D341Med (cell line): Measurements from ENCODE around the gene SMARCE1.

Experiments
- DNase-seq: peaks from one replicate; pipeline ENCODE4 v3.0.0; 2012; ENCODE audit warnings: low spot score

Gene SMARCE1

DNA sequence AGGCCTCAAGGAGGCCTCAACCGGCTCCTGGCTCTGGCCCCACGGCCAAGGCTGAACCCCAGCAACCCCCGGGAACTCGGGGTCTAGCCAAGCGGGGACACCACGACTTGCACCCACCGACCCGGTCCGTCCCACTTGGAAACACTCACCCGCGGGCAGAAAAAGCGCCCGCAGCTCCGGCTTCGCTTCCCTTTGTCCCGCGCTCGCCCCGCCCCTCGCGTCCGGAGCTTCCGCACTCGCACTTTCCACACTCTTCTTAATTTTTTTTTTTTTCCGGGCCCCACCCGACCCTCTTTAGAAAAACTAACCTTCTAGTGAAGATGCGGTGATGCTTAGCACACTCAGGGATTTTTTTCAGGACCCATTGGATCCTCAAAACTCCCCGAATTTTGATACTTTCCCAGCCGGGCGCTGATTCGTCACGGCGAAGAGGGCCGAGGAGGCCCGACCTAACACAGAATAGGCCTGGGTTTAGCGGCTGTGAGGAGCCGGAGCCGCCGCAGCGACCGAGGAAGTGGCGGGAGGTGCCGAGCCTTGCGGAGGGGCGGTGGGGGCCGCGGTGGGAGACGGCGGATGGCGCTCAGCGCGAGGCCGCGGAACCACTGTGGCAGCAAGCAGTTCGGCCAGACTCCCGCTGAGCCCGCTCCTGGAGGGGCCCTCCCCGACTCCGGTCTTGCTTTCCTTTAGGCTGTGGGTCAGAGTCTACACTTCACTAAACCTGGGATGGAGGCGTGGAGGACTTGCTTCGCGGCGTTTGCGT, at the start of gene SMARCE1:
Gene SMARCE1, minus strand, starts transcription at position 195 of the 760 bp plus-strand sequence. CDS start 2,016 bp downstream, outside the sequence.
- peak; percentile 91 for DNase-seq

DNA sequence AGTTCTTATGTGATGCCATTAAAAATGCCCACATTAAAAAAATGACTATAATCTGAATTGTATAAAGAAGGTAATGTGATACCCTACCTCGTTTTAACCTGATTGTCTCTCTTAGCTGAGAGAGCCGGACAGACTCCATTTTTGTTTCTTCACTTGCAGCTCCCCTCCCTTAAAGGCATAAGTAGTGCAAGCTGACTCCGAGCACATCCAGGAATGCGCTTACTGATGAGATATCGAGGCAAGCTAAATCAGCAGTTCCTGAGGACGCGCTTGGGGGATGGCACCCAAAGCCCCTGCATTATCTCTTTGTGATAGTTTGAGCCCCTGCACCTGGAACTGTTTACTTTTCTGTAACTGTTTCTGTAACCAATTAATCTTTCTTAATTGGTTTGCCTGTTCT, 49.7 kb upstream of the SMARCE1 start:
- no peak for DNase-seq

DNA sequence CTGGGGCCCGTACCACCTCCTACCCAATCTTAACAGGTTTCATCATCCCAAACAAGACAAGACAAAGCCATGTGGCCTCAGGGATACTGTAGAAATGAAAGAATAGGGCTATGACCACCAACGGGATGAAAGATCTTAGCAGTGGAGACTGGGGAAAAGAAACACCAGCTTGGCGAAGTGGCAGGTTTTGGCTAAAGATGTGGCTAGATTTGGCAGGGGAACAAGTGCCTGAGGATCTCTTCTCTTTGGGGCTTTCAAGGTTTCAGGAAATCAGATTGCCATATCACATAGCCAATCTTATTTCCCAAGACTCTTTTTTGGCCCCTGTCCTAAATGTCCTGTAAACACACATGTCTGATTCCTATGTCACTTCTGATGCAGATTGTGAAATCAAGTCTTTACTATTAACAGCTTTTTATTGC, 49.0 kb upstream of the SMARCE1 start:
- no peak for DNase-seq

DNA sequence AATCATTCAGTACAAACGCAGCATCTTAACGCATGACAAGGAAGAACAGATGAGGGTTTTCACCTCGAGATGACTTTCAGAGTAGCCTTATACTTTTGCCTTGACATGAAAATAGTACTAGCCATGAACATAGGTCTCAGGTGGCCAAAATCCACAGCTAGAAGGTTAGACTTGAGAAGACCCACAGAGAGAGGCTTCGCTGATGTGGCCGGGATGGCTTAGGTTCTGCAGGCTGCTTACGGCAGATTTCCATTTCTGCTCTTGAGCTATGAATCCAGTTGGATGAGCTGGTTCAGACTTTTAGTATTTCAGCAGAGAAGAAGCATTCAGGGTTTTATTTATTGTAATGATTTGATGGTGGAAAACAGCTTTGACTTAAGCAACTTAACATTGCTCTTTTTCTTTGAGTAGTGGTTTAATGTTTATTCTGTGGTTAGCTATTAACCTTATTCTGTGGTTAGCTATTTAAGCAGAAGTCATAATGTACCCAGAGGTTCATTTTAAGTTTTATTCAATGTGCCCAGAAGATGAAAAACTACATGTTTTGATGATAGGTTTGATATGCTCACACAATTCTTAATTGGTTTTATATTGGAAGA, 48.4 kb upstream of the SMARCE1 start:
- no peak for DNase-seq

DNA sequence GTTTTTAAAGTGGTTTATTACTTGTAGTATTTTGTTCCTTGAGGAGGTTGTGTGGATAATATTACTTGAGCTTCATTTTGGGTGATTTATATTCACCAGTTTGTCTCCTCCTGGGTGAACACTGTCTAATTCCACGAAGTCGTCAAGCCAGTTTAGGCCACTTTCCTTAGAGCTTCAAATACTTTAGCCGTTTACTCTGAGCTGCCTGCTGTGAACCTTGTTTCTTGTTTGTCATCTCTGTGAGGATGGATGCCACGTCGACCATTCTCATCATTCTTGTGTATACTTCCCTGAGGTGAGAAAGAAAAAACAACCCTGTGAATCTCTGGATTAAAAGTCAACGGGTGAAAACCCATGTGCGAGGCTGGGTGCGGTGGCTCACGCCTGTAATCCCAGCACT, 47.0 kb upstream of the SMARCE1 start:
- no peak for DNase-seq

DNA sequence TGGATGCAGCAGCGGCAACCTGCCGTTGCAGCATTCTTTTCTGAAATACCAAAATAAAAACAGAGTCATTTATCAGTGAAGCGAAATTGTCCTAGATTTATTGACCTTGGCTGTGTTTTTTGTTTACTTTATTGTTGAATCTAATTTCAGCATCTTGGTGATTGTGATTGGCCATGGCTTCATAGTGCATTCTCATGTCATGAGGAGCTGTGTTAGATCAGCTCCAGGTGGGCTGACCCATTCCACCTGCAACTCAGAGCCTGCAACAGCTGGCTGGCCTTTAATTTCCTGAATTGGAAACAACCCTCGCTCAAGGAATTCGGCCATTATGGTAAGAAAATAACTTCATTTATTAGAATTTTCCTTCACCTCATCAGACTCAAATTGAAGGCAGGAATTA, 39.5 kb upstream of the SMARCE1 start:
- no peak for DNase-seq

DNA sequence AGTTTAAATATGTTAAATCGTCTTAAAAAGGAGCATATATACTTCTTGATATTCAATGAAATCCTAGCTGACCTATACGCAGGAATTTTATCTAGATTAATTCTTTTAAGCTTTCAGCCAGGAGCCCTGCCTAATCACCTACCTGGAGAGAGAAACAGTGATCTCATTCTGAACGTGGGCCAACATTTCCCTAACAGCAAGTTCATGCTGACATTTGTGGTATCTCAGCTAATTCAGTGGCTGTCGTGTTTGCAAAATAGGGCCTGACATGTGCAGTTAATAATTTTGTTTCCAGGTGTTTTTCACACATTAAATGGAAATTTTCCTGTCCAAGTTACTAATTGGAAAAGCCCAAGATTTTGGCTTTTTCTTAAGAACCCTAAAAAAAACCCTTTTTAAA, 38.6 kb upstream of the SMARCE1 start:
- no peak for DNase-seq

DNA sequence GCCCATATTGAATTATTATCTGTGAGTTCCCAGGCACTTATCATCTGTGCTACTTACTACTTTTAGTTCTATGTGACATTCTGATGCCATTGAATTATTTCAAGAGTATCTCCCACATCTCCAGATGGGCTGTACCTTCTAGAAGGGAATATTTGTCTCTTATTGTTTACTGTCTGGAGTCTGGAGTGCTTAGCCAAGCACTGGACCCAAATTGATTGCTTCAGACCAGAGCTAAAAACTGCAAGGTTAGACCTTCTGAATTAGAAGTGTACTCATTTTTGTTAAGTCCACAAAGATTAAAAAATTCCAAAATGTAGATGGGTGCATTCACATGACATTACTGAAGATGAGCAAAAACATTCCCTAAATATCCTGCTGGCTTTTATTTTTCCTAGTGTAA, 33.4 kb upstream of the SMARCE1 start:
- DNase-seq, result no peak

DNA sequence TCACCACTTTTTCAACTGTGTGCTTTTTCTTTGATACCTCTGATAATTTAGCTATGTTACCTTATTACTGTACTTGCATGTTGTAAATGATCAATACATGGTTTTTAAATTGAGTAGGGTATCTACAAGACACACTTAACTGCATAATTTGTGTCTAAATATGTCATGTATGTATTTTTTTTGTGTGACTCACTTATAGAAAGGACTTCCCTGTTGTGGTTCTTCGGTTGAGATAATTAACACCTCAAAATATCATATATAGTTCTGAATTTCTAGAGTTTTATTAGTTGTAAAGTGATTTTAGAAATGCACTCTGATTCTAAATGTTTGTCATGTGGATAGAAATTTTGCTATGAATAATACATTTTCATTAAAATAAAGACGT, 31.9 kb upstream of the SMARCE1 start:
- DNase-seq, result no peak

DNA sequence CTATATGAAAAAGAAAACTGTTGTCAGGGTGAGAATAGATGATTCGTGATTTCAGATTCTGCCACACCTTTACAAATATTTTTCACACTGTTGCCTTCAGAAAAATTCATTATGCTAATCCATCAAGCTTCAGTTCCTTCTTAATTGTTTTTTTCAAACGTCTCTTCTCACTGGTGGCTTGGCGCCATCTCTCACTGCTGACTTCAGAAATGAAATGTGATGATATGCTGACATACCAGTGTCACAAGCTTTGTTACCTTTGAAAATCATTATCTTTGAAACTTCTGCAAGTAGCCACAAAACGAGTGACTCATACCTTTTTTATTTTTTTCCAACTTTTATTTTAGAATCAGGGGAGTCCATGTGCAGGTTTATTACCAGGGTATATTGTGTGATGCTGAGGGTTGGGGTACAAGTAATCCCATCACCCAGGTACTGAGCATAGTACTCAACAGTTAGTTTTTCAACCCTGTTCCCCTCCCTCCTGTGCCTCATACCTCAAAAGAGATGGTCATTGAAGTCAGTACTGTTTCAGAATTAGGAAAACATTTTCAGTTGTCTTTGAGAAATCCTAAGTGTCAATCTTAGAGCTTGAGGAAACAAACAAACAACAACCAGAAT, 31.4 kb upstream of the SMARCE1 start:
- DNase-seq, result no peak

DNA sequence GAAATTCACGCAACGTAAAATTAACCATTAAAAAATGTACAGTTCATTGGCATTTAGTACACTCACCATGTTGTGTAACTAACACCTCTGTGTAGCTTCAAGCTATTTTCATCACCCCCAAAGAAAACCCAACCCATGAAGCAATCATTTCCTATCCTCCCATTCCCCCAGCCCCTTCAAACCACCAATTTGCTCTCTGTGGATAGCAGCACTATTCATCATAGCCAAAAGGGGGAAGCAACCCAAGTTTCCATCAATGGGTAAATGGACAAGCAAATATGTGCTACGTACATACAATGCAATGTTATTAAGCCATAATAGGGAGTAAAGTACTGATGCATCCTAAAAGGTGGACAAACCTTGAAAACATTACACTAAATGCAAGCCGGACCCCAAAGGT, 28.3 kb upstream of the SMARCE1 start:
- no peak for DNase-seq

DNA sequence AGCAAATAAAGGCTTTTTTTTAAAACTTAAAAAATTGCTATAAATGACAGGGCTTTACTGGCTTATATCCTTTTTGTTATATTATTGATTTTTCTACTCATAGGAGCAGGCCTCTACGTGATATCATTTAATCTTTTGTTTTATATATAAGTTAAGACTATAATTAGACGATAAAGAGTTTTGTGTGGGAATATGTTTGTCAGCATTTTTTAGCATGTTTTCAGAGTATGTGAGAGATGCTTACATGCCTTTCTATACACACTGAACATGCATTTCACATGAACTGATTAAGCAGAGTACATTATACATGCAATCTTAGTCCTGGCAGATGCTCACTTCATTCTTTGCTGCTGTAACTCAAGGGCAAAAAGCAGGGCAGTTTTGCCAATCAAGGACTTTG, 25.0 kb upstream of the SMARCE1 start:
- no peak for DNase-seq

DNA sequence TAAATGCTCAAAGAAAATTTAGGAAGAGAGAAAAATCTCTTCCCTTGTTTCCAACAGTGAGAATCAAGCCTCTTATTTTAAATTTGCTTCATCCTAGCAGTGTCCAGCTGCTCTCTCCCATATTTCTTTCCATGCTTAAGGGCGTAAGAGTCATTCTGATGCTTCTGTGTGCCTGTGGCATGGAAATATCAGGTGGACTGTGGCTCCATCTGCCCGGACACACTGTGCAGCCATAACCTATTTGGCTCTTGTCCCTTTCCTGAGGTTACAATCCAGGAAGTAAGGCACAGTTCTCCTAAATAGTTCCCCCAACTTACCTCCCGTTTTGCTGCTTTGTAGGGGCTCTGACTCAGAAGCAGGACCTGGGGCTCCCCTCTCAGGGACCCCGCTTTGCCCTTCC, 23.7 kb upstream of the SMARCE1 start:
- no peak for DNase-seq

DNA sequence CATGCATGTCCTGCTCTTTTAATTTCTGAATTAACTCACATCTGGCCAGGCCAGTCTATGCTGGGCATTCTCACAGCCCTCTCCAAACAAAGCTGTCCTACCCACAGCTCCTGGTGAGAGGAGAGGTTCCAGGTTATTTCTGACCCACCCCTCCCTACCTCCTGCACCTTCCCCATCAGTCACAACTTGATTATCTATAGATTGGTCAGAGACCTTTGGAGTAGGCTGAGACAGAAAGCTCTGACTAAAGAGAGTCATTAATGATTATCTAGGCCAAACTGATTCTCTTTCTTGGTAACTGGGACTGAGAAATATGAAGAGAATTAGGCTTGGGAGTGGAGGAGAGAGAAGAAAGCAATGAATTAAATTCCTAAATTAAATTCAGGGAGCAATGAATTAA, 18.7 kb upstream of the SMARCE1 start:
- DNase-seq, result no peak

DNA sequence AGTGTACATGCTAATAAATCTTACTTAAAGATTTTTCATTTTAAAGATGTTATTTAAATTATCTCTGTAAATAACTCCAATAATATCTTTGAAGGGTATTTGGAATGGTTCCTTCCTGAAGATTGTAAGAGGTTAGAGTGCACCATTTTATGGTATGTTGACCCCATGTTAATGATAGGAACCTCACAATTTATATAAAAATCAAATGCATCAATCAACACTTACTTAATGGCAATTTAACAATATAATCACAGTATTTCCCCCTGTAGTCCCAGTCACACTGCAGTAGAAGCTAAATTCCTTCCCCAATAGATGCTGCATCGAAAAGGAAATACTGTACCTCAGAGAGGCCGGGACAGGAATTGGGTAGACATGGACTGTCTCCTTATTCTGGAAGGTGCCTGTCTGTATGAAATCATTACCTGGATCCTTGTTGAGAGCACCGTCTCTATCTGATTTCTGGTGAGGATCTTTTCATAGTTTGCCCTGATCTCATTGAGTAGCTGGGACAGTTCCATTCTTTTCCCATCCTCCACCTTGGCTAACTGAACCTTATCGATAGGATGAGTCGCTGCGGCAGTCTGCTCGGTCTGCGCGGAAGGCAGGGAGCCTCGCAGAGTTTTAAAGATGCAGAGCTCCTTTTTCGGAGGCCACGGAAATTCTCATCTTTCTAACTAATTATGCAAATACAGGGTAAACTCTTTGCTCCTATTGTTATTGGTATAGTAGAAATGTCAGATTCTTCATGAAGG, 17.1 kb upstream of the SMARCE1 start, which contains the start of gene KRT222:
Gene KRT222, minus strand, starts transcription at position 596 of the 752 bp plus-strand sequence. Its CDS starts 78 bp downstream, at position 518.
- DNase-seq, result no peak

DNA sequence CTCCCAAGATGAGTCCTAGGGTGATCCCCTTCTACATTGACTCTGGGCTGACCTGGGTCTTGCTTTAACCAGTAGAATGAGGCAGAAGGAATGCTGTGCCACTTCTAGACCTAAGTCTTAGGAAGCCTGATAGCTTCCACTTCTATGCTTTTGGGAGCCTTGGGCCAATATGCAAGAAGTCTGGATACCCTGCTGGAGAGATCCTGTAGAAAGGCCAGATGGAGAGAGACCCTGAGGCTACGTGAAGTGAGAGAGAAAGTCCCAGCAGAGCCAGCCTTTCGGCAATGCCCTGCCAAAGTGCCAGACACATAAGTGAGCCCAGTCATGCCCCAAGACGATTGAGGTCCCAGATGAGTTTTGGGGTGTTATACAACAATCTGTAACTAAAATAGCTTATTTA, 15.6 kb upstream of the SMARCE1 start:
- DNase-seq, result no peak

DNA sequence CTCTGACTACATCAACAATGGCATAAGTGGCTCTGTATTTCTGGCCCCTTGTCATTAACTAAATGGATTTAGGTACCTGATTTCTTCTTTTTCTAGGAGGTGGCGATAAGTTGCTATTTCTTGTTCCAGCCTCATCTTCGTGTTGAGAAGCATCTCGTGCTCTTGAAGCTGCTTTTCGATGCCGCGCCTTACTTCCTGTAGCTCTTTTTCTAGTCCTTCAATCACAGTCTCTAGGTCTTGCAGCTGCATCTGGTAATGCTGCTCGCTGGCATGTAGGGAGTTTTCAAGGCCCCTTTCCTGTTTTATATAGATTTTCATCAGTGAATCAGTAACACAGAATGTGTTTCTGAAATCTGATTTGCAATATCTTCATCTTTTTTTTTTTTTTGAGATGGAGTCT, 12.3 kb upstream of the SMARCE1 start:
- no peak for DNase-seq

DNA sequence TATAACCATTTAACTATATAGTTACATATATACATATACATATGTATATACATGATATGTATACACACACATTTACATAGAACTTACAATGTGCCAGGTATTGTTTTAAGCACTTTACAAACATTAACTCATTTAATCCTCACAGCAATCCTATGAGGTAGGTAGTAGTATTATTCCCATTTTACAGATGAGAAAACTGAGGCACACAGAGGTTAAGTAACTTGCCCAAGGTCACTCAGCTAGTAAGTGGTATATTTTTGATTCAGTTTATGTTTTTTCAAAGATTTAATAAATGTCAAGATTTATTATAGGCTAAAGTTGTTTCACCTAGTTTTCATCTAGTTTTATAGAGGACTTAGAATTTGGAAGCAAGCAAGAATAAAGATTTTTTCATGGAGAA, 10.8 kb upstream of the SMARCE1 start:
- DNase-seq, result no peak

DNA sequence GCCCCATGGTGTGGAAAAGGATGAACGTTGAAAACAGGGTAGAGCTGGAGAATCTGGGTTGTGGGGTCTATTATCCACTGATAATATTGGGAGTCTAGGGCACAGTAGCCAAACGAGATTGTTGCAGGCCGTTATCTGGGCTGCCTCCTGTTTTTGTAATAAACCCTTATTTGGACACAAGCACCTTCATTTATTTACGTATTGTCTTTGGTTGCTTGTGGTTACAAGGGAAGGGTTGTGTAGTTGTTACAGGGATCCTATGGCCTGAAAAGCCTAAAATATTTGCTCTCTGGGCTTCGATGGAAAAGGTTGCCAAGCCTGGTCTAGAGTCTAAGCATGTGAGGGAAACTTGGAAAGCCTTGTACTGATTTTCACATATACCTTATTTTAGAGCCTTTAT, 4.3 kb upstream of the SMARCE1 start:
- no peak for DNase-seq

DNA sequence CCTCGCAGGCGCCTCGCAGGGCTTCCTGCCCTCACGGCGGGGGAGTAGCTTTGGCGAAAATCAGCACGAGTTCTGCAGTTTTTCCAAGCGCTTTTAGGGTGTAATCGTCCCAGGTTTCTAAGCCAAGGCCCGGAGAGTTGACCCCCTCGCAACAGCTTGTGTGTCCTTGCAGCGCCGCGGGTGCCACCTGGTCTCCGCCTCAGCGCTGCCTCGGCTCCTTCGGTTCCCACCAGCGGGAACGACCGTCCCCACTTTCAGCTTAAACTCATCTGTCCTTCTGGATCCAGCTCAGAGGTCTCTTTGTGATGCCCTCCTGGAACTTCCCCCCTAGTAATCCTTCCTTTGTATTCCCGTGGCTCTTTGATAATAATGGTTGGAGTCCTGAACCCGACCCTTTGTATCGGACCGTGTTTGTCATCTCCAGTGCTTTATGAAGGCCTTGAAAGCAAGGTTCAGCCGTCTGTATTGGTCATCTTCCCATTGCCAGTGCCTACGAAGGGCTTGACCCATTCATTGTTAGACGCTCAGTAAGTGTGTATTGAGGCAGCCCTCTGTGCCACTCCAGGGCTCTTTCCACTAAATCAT, 858 bp upstream of the SMARCE1 start:
- no peak for DNase-seq

DNA sequence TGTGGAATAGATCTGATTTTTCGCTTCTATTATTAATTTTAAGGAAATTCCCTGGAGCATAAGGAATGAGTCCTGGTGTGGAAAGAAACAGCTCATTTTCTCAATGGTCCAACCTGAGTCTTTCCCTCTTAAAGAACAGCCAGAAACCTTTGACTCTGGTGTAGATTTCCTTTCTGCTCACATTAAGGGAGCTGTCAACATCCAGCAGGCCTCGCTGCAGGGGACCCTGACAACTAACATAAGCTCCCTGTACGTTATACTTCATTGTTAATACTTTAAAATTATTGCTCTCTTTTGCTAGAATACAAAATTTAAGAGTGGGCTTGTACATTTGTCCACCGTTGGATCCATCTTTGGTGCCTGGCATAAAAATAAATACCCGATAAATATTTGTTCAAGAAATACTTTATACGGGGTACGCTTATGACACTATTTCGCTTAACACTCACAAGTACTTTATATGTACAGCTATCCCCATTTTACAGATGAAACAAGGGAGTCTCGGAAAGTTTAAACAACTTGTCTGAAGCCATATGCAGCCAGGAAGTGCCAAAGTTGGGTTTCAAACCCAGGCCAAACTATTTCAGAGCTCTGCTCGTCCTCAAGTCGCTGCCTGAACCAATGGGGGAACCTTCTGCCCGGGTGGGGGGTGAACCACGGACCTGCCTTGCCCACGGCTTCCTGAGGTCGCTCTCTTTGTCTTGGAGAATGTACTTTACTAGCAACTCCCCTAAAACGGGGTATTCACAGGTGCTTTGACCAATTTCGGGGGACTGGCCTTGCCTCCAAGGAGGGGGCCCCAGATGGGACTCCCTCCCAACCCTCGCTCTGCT, 611 bp downstream of the SMARCE1 start:
- DNase-seq, result no peak
